H9 (cell line): ENCODE measurements around the gene IGFBP7. TPM values are rescaled to one million over a fixed set of nuclear protein-coding genes. Genes with fewer than 3 reads are reported as not detected.

ENCODE experiments used
- DNase-seq: peaks from one replicate; pipeline ENCODE4 v3.0.0-alpha.2; 2017
- H2AFZ ChIP-seq: one replicate; pipeline ENCODE4 v1.6.1; 2013; ENCODE audit warnings: mild to moderate bottlenecking, low read length, control low read depth, moderate library complexity
- H2AK5ac ChIP-seq: 2 replicates; pipeline ENCODE4 v1.6.1; 2013; ENCODE audit warnings: low read length, control low read depth, mixed read lengths; ENCODE audit not compliant: insufficient read length
- H2BK120ac ChIP-seq: one replicate; pipeline ENCODE4 v1.6.1; 2013; ENCODE audit warnings: low read depth, mild to moderate bottlenecking, low read length, control low read depth, inconsistent platforms; ENCODE audit not compliant: poor library complexity, severe bottlenecking
- H2BK12ac ChIP-seq: 2 replicates; pipeline ENCODE4 v1.6.1; 2013; ENCODE audit warnings: low read length, control low read depth, mixed read lengths, low read depth; ENCODE audit not compliant: insufficient read length
- H2BK15ac ChIP-seq: 2 replicates; pipeline ENCODE4 v1.6.1; 2013; ENCODE audit warnings: low read depth, low read length, control low read depth
- H2BK20ac ChIP-seq: one replicate; pipeline ENCODE4 v1.6.1; 2013; ENCODE audit warnings: low read depth, mild to moderate bottlenecking, low read length, control low read depth, inconsistent platforms; ENCODE audit not compliant: poor library complexity, severe bottlenecking
- H2BK5ac ChIP-seq: 2 replicates; pipeline ENCODE4 v1.6.1; 2013; ENCODE audit warnings: low read length, control low read depth, mixed read lengths; ENCODE audit not compliant: insufficient read length
- H3K14ac ChIP-seq: 2 replicates; pipeline ENCODE4 v1.6.1; 2013; ENCODE audit warnings: low read length, control low read depth; ENCODE audit not compliant: insufficient read depth
- H3K18ac ChIP-seq: 2 replicates; pipeline ENCODE4 v1.6.1; 2013; ENCODE audit warnings: low read depth, mild to moderate bottlenecking, mixed read lengths, low read length, control low read depth; ENCODE audit not compliant: insufficient read length
- H3K23ac ChIP-seq: 2 replicates; pipeline ENCODE4 v1.6.1; 2013; ENCODE audit warnings: low read length, control low read depth, mixed read lengths, low read depth; ENCODE audit not compliant: insufficient read length
- H3K23me2 ChIP-seq: 2 replicates; pipeline ENCODE4 v1.6.1; 2013; ENCODE audit warnings: low read depth, mild to moderate bottlenecking, mixed read lengths, low read length, control low read depth; ENCODE audit not compliant: insufficient read length, poor library complexity, severe bottlenecking
- H3K27ac ChIP-seq: 2 replicates; pipeline ENCODE4 v1.5.1; 2013; ENCODE audit warnings: low read length, control low read depth, mixed read lengths, low read depth; ENCODE audit not compliant: insufficient read length
- H3K27me3 ChIP-seq: 2 replicates; pipeline ENCODE4 v1.6.1; 2013; ENCODE audit warnings: low read length, control low read depth, inconsistent platforms; ENCODE audit not compliant: insufficient read depth
- H3K4ac ChIP-seq: 2 replicates; pipeline ENCODE4 v1.6.1; 2013; ENCODE audit warnings: low read depth, mild to moderate bottlenecking, control low read depth, inconsistent platforms, low read length, moderate library complexity
- H3K4me1 ChIP-seq: 2 replicates; pipeline ENCODE4 v1.6.1; 2013; ENCODE audit warnings: low read length, control low read depth, inconsistent platforms; ENCODE audit not compliant: insufficient read depth
- H3K4me2 ChIP-seq: 2 replicates; pipeline ENCODE4 v1.6.1; 2013; ENCODE audit warnings: low read length, control low read depth, mixed read lengths; ENCODE audit not compliant: insufficient read length, insufficient read depth
- H3K56ac ChIP-seq: 2 replicates; pipeline ENCODE4 v1.6.1; 2013; ENCODE audit warnings: low read depth, mild to moderate bottlenecking, mixed read lengths, low read length, control low read depth; ENCODE audit not compliant: insufficient read length
- H3K79me1 ChIP-seq: 2 replicates; pipeline ENCODE4 v1.6.1; 2013; ENCODE audit warnings: low read depth, mild to moderate bottlenecking, moderate library complexity, low read length, control low read depth, inconsistent platforms; ENCODE audit not compliant: insufficient read depth, poor library complexity, severe bottlenecking
- H3K79me2 ChIP-seq: 2 replicates; pipeline ENCODE4 v1.6.1; 2013; ENCODE audit warnings: low read length, control low read depth, inconsistent platforms; ENCODE audit not compliant: insufficient read depth
- H3K9ac ChIP-seq: 2 replicates; pipeline ENCODE4 v1.6.1; 2013; ENCODE audit warnings: low read length, control low read depth, mixed read lengths; ENCODE audit not compliant: insufficient read length; ENCODE audit errors: extremely low read depth
- H3K9me3 ChIP-seq: one replicate; pipeline ENCODE4 v1.6.1; 2013; ENCODE audit warnings: low read depth, low read length, inconsistent platforms; ENCODE audit not compliant: control insufficient read depth
- H3T11ph ChIP-seq: one replicate; pipeline ENCODE4 v1.6.1; 2013; ENCODE audit warnings: mild to moderate bottlenecking, low read length, control low read depth, inconsistent platforms
- H4K20me1 ChIP-seq: one replicate; pipeline ENCODE4 v1.6.1; 2013; ENCODE audit not compliant: control insufficient read depth, insufficient read length, insufficient read depth
- H4K5ac ChIP-seq: 2 replicates; pipeline ENCODE4 v1.6.1; 2013; ENCODE audit warnings: low read depth, mild to moderate bottlenecking, mixed read lengths, low read length, control low read depth; ENCODE audit not compliant: insufficient read length
- H4K8ac ChIP-seq: replicated peaks from 2 replicates; pipeline ENCODE4 v1.6.1; 2013; ENCODE audit warnings: low read length, control low read depth, mixed read lengths, low read depth; ENCODE audit not compliant: insufficient read length
- H4K91ac ChIP-seq: 2 replicates; pipeline ENCODE4 v1.6.1; 2013; ENCODE audit warnings: low read depth, mild to moderate bottlenecking, moderate library complexity, mixed read lengths, low read length, control low read depth; ENCODE audit not compliant: insufficient read length
- H3K27ac Mint-ChIP-seq, 3 experiments: 2 replicates in 2 of 3; 3 replicates in 1 of 3; pipeline ENCODE4 v1.8.0; 2020 to 2021; ENCODE audit warnings: mixed read lengths in 3 of 3, mild to moderate bottlenecking in 1 of 3, moderate library complexity in 1 of 3
- H3K27me3 Mint-ChIP-seq: 2 replicates; pipeline ENCODE4 v1.8.0; 2021; ENCODE audit warnings: low read depth, mild to moderate bottlenecking, moderate library complexity, mixed read lengths
- H3K36me3 Mint-ChIP-seq, 3 experiments: 2 replicates in 2 of 3; 3 replicates in 1 of 3; pipeline ENCODE4 v1.8.0; 2020 to 2021; ENCODE audit warnings: low read depth in 3 of 3, mixed read lengths in 3 of 3; ENCODE audit not compliant: insufficient read depth in 1 of 3
- H3K4me1 Mint-ChIP-seq, 2 experiments: 2 replicates each; pipeline ENCODE4 v1.8.0; 2020; ENCODE audit warnings: mixed read lengths in 2 of 2
- H3K4me3 Mint-ChIP-seq, 2 experiments: 2 replicates in 1 of 2; 3 replicates in 1 of 2; pipeline ENCODE4 v1.8.0; 2020 to 2021; ENCODE audit warnings: mild to moderate bottlenecking in 2 of 2, mixed read lengths in 2 of 2, moderate library complexity in 1 of 2
- H3K9me3 Mint-ChIP-seq, 2 experiments: 2 replicates in 1 of 2; 3 replicates in 1 of 2; pipeline ENCODE4 v1.8.0; 2020; ENCODE audit warnings: mild to moderate bottlenecking in 2 of 2, mixed read lengths in 2 of 2, moderate library complexity in 1 of 2
- CTCF ChIP-seq: fragments of 200-600 bp; sonication (generic); conservative IDR thresholded peaks from 3 replicates; pipeline ENCODE4 v1.8.0; 2021; ENCODE audit warnings: antibody characterized with exemption, mild to moderate bottlenecking
- WGBS: extraction: QIAGEN DNeasy Blood & Tissue Kit; methylation state at CpG from one replicate; pipeline ENCODE4 v1.1.7; 2013; ENCODE audit warnings: missing lambda C conversion rate, low lambda C conversion rate, mixed read lengths; ENCODE audit not compliant: insufficient read length; ENCODE audit errors: extremely low coverage; 5-methylcytosine and 5-hydroxymethylcytosine counted together
- total RNA-seq: library from RNA; stranded (reverse); gene quantifications from 2 replicates; pipeline ENCODE4 v1.2.1, GENCODE V29; 2021

The IGFBP7 gene
- total RNA-seq, 1 experiment from 2014 or later, result 0.37 TPM

- Histone ChIP-seq H2BK15ac (no peak overlapping the region), H3T11ph (no peak overlapping the region), H3K27ac (no peak overlapping the region), H3K4me1 (no peaks in the 10 kb centered on the region; the same call in 1 of the 2 replicates), H3K14ac (no peak overlapping the region), H3K79me2 (no peaks in the 10 kb centered on the region), H2BK120ac (no peak overlapping the region), H3K27me3 (no peaks in the 10 kb centered on the region), H3K9me3 (no peaks in the 10 kb centered on the region), H2BK12ac (no peak overlapping the region), H2BK5ac (no peak overlapping the region), H2AK5ac (no peak overlapping the region), H3K9ac (no peak overlapping the region), H3K4me2 (no peak overlapping the region), H4K20me1 (no peaks in the 10 kb centered on the region), H4K91ac (no peak overlapping the region), H4K5ac (no peak overlapping the region), H2BK20ac (no peak overlapping the region), H3K4ac (no peak overlapping the region), H3K18ac (no peak overlapping the region), H3K23ac (no peak overlapping the region), H3K79me1 (no peaks in the 10 kb centered on the region), H2AFZ (no peak overlapping the region), H4K8ac (no peak overlapping the region), H3K23me2 (no peaks in the 10 kb centered on the region), H3K56ac (no peak overlapping the region)
- peaks cover 5% of the 10 kb centered on the region for H3K27me3 Mint-ChIP-seq
- H3K9me3 Mint-ChIP-seq, result peaks cover 3 to 8% of the 10 kb centered on the region in 2 experiments; a peak in 4 of 5 replicates
- no peak for TF ChIP-seq CTCF
- peaks cover 20 to 21% of the 10 kb centered on the region in 2 experiments for H3K4me1 Mint-ChIP-seq
- no peak overlapping the region for H3K4me3 Mint-ChIP-seq
- no CpG with 5 or more reads among the region's 5 CpGs for WGBS
- peaks cover 0 to 7% (median 4%) of the 10 kb centered on the region in 3 experiments; a peak in 3 of 7 replicates for H3K36me3 Mint-ChIP-seq
- H3K27ac Mint-ChIP-seq, result no peak overlapping the region
- no peak for DNase-seq
Observed at GRCh38 chr4:57042711-57043169, 67.4 kb downstream of the IGFBP7 start.
